ENCODE measurements around the gene VNN1. TPM values are rescaled to one million over a fixed set of nuclear protein-coding genes. Genes with fewer than 3 reads are reported as not detected.

VNN1 gene
- total and polyA plus RNA-seq, 7 donors: 0.83 to 3.2 (median 2.5) TPM; not detected in 1

- H3K4me1 ChIP-seq: no peaks in the 10 kb centered on the region
- TF ChIP-seq CTCF (IDR thresholded peaks at IDR 0.05) (no peak), POLR2A (IDR thresholded peaks at IDR 0.05) (no peak), POLR2AphosphoS5 (IDR thresholded peaks at IDR 0.05) (no peak), EP300 (IDR thresholded peaks at IDR 0.05) (no peak)
- H3K27me3 ChIP-seq: no peaks in the 10 kb centered on the region
- H3K4me3 ChIP-seq: no peak overlapping the region
- no peaks in the 10 kb centered on the region for H3K36me3 ChIP-seq
- peaks cover 0 to 8% (median 0%) of the 10 kb centered on the region in 4 donors for H3K9me3 ChIP-seq
- H3K27ac ChIP-seq: no peak overlapping the region
- WGBS, 2 donors: 30 to 41% methylated on average over 1 of the region's 1 CpG
- intact Hi-C loops (cut with DNase I): no loop called here
- DNase-seq: no peak
These were observed 18.1 kb downstream of the VNN1 start for GRCh38 chr6:132695773-132696172.

- TF ChIP-seq EP300 (IDR thresholded peaks at IDR 0.05) (no peak), POLR2A (IDR thresholded peaks at IDR 0.05) (no peak), CTCF (IDR thresholded peaks at IDR 0.05) (no peak), POLR2AphosphoS5 (IDR thresholded peaks at IDR 0.05) (no peak)
- no peak for DNase-seq
- Histone ChIP-seq H3K4me1 (no peaks in the 10 kb centered on the region), H3K4me3 (no peak overlapping the region), H3K27me3 (no peaks in the 10 kb centered on the region), H3K27ac (no peak overlapping the region), H3K9me3 (peaks cover 0 to 8% (median 0%) of the 10 kb centered on the region in 4 donors), H3K36me3 (no peaks in the 10 kb centered on the region)
- intact Hi-C loops (cut with DNase I): no loop called here
- WGBS, 2 donors: 51 to 61% methylated on average over 3 of the region's 3 CpGs
These were observed 20.4 kb downstream of the VNN1 start for GRCh38 chr6:132693478-132693877.

GRCh38 chr6:132690678-132691077 lies 23.2 kb downstream of the VNN1 start:
- Histone ChIP-seq H3K27ac (no peak overlapping the region), H3K4me1 (no peaks in the 10 kb centered on the region), H3K4me3 (no peak overlapping the region), H3K9me3 (peaks cover 0 to 1% (median 0%) of the 10 kb centered on the region in 4 donors), H3K36me3 (no peaks in the 10 kb centered on the region), H3K27me3 (no peaks in the 10 kb centered on the region)
- TF ChIP-seq POLR2AphosphoS5 (IDR thresholded peaks at IDR 0.05) (no peak), EP300 (IDR thresholded peaks at IDR 0.05) (no peak), CTCF (IDR thresholded peaks at IDR 0.05) (no peak), POLR2A (IDR thresholded peaks at IDR 0.05) (no peak)
- intact Hi-C loops (cut with DNase I): no loop called here
- WGBS, 2 donors: 80 to 89% methylated on average over 4 of the region's 4 CpGs
- DNase-seq: no peak

- intact Hi-C loops (cut with DNase I): no loop called here
- Histone ChIP-seq H3K9me3 (no peaks in the 10 kb centered on the region), H3K36me3 (no peaks in the 10 kb centered on the region), H3K4me3 (no peak overlapping the region), H3K27ac (no peak overlapping the region), H3K4me1 (no peaks in the 10 kb centered on the region), H3K27me3 (no peaks in the 10 kb centered on the region)
- WGBS, 2 donors: 29 to 67% methylated on average over 5 of the region's 5 CpGs
- no peak for TF ChIP-seq EP300 (IDR thresholded peaks at IDR 0.05)
- no peak for TF ChIP-seq POLR2AphosphoS5 (IDR thresholded peaks at IDR 0.05)
- TF ChIP-seq POLR2A (IDR thresholded peaks at IDR 0.05): no peak
- no peak for TF ChIP-seq CTCF (IDR thresholded peaks at IDR 0.05)
- DNase-seq: no peak
These were observed 26.5 kb downstream of the VNN1 start for GRCh38 chr6:132687306-132687705.

GRCh38 chr6:132686531-132686930 lies 27.3 kb downstream of the VNN1 start:
- 86 to 94% methylated on average over 3 of the region's 3 CpGs for WGBS, 2 donors
- no peak for DNase-seq
- Histone ChIP-seq H3K36me3 (no peaks in the 10 kb centered on the region), H3K9me3 (no peaks in the 10 kb centered on the region), H3K27me3 (no peaks in the 10 kb centered on the region), H3K4me1 (no peaks in the 10 kb centered on the region), H3K27ac (no peak overlapping the region), H3K4me3 (no peak overlapping the region)
- TF ChIP-seq EP300 (IDR thresholded peaks at IDR 0.05) (no peak), POLR2AphosphoS5 (IDR thresholded peaks at IDR 0.05) (no peak), CTCF (IDR thresholded peaks at IDR 0.05) (no peak), POLR2A (IDR thresholded peaks at IDR 0.05) (no peak)
- intact Hi-C loops (cut with DNase I): no loop called here
